K562 (cell line): ENCODE data around the gene APOM. TPM values are rescaled to one million over a fixed set of nuclear protein-coding genes. Genes with fewer than 3 reads are reported as not detected.

Source experiments
- ATAC-seq: fragments of 200-7000 bp; cut with Tn5 transposase; 3 replicates; pipeline ENCODE4 v1.9.1; 2020; ENCODE audit warnings: moderate library complexity
- BruUV-seq: library from RNA; stranded (reverse); fragments of 400-500 nt; replicated peaks from 2 replicates; lab custom pipeline; 2021; lab: Mats Ljungman, UMichigan
- CTCF ChIA-PET: fragments of 300-600 bp; formaldehyde crosslinking; extraction: SDS; loops from one replicate; lab custom pipeline; 2021; ENCODE audit warnings: low intra/inter-chr PET ratio; lab: Yijun Ruan, JAX
- POLR2A ChIA-PET: fragments of 300-600, 350-650 bp; sonication (Branson Sonifier 250); formaldehyde crosslinking; extraction: SDS; loops from one replicate; lab custom pipeline; 2021; ENCODE audit warnings: antibody characterized with exemption, inconsistent platforms; lab: Yijun Ruan, JAX
- DNase-seq, 4 experiments: peaks; one replicate each; pipeline versions ENCODE4 v3.0.0 to v3.0.0-alpha.2; 2011 to 2018; ENCODE audit warnings: low spot score in 3 of 4, mixed read lengths in 3 of 4; ENCODE audit errors: extremely low read depth in 1 of 4
- FAIRE-seq: peaks from 2 replicates; lab custom pipeline; 2011; peaks lifted over from hg19 to GRCh38; lab: Jason Lieb, UNC
- H2AFZ ChIP-seq: 2 replicates; pipeline ENCODE4 v1.6.0; 2011; ENCODE audit warnings: low read depth, low read length, control low read depth, inconsistent platforms
- H3K27ac ChIP-seq: fragments of 200-600 bp; 3 replicates; pipeline ENCODE4 v1.8.0; 2011; ENCODE audit warnings: low read depth, mild to moderate bottlenecking, control low read depth, inconsistent platforms, low read length, moderate library complexity, mixed read lengths; ENCODE audit errors: extremely low read depth
- H3K27me3 ChIP-seq, 2 experiments: fragments of 300-600 bp in 1 of 2; 2 replicates in 1 of 2; 3 replicates in 1 of 2; pipeline versions ENCODE4 v1.6.0 to v1.8.0; 2011; ENCODE audit warnings: inconsistent platforms in 2 of 2, low read length in 2 of 2, mild to moderate bottlenecking in 1 of 2, mixed read lengths in 1 of 2, moderate library complexity in 1 of 2; ENCODE audit not compliant: control insufficient read depth in 2 of 2, insufficient read depth in 2 of 2
- H3K36me3 ChIP-seq: fragments of 300-600 bp; 3 replicates; pipeline ENCODE4 v1.8.0; 2011; ENCODE audit warnings: mild to moderate bottlenecking, low read length, inconsistent platforms; ENCODE audit not compliant: control insufficient read depth, insufficient read depth
- H3K4me1 ChIP-seq, 2 experiments: fragments of 200-600 bp in 1 of 2; replicated peaks in 1 of 2; 2 replicates in 1 of 2; 3 replicates in 1 of 2; pipeline versions ENCODE4 v1.5.1 to v1.8.0; 2011; ENCODE audit warnings: inconsistent platforms in 2 of 2, low read length in 2 of 2, mild to moderate bottlenecking in 1 of 2, mixed read lengths in 1 of 2, moderate library complexity in 1 of 2; ENCODE audit not compliant: control insufficient read depth in 2 of 2, insufficient read depth in 2 of 2
- H3K4me2 ChIP-seq: 2 replicates; pipeline ENCODE4 v1.6.1; 2011; ENCODE audit warnings: low read length, control low read depth, inconsistent platforms, mixed read lengths; ENCODE audit not compliant: insufficient read depth
- H3K4me3 ChIP-seq: fragments of 200-600 bp; sonication (generic), shearing (Covaris generic); 2 replicates; pipeline ENCODE4 v1.5.1; 2016; ENCODE audit warnings: control low read depth, inconsistent platforms
- H3K79me2 ChIP-seq: fragments of 200-600 bp; 3 replicates; pipeline ENCODE4 v1.8.0; 2011; ENCODE audit warnings: low read length, inconsistent platforms; ENCODE audit not compliant: control insufficient read depth, insufficient read depth
- H3K9ac ChIP-seq, 2 experiments: 2 replicates each; pipeline versions ENCODE4 v1.6.0 to v1.6.1; 2011; ENCODE audit warnings: low read depth in 2 of 2, low read length in 2 of 2, control low read depth in 1 of 2, inconsistent platforms in 1 of 2, mild to moderate bottlenecking in 1 of 2, mixed read lengths in 1 of 2; ENCODE audit not compliant: insufficient read depth in 1 of 2
- H3K9me1 ChIP-seq: one replicate; pipeline ENCODE4 v1.6.0; 2011; ENCODE audit warnings: inconsistent platforms, mild to moderate bottlenecking, low read length, moderate library complexity; ENCODE audit not compliant: control insufficient read depth, insufficient read depth
- H3K9me3 ChIP-seq: replicated peaks from 2 replicates; pipeline ENCODE4 v1.5.1; 2011; ENCODE audit warnings: low read depth, low read length, inconsistent platforms; ENCODE audit not compliant: control insufficient read depth, insufficient read depth
- H4K20me1 ChIP-seq: replicated peaks from 2 replicates; pipeline ENCODE4 v1.6.1; 2011; ENCODE audit warnings: low read length, inconsistent platforms, mixed read lengths; ENCODE audit not compliant: control insufficient read depth, insufficient read depth
- BRD9 ChIP-seq: fragments of 450-650 bp; IDR thresholded peaks from 2 replicates; pipeline ENCODE4 v1.6.1; 2018; ENCODE audit warnings: low read depth; ENCODE audit not compliant: partially characterized antibody
- CREB1 ChIP-seq, 2 experiments: sonication (generic) in 1 of 2; formaldehyde crosslinking in 1 of 2; IDR thresholded peaks; 2 replicates each; pipeline versions ENCODE4 v1.6.1 to v1.8.0; 2012 to 2022; ENCODE audit warnings: inconsistent platforms in 1 of 2, mild to moderate bottlenecking in 1 of 2, missing genetic modification reagents in 1 of 2, moderate library complexity in 1 of 2
- GTF2E2 ChIP-seq: fragments of 200-800 bp; sonication (Bioruptor generic); IDR thresholded peaks from 2 replicates; pipeline ENCODE4 v1.6.1; 2016; ENCODE audit warnings: missing genetic modification characterization, missing compliant biosample characterization
- HNRNPL ChIP-seq: fragments of 200-400 bp; formaldehyde crosslinking; IDR thresholded peaks from 2 replicates; pipeline ENCODE4 v1.6.1; 2017; ENCODE audit warnings: low read depth, mild to moderate bottlenecking, low read length
- KDM1A ChIP-seq, 2 experiments: fragments of 450-650 bp; IDR thresholded peaks; 2 replicates each; pipeline ENCODE4 v1.6.1; 2016; ENCODE audit warnings: mild to moderate bottlenecking in 2 of 2
- MBD2 ChIP-seq: sonication (generic); IDR thresholded peaks from 2 replicates; pipeline ENCODE4 v1.6.1; 2016; ENCODE audit warnings: low read depth, borderline replicate concordance
- NFIC ChIP-seq: fragments of 450-650 bp; IDR thresholded peaks from 2 replicates; pipeline ENCODE4 v1.6.1; 2017; ENCODE audit warnings: mild to moderate bottlenecking, inconsistent platforms
- NR2C1 ChIP-seq, 2 experiments: fragments of 450-650 bp; IDR thresholded peaks; 2 replicates each; pipeline ENCODE4 v1.6.1; 2017; ENCODE audit warnings: mild to moderate bottlenecking in 2 of 2, antibody characterized with exemption in 1 of 2, inconsistent platforms in 1 of 2, missing compliant biosample characterization in 1 of 2, missing genetic modification characterization in 1 of 2
- NR2F6 ChIP-seq: fragments of 450-650 bp; formaldehyde crosslinking; IDR thresholded peaks from 2 replicates; pipeline ENCODE4 v1.4.0; 2020; ENCODE audit warnings: mild to moderate bottlenecking
- PHF20 ChIP-seq: fragments of 450-650 bp; IDR thresholded peaks from 2 replicates; pipeline ENCODE4 v1.6.1; 2018; ENCODE audit not compliant: partially characterized antibody
- PTTG1 ChIP-seq: fragments of 450-650 bp; IDR thresholded peaks from 2 replicates; pipeline ENCODE4 v1.6.1; 2016; ENCODE audit warnings: low read depth, mild to moderate bottlenecking, missing genetic modification characterization, missing compliant biosample characterization
- RBM25 ChIP-seq: fragments of 200-400 bp; formaldehyde crosslinking; IDR thresholded peaks from 2 replicates; pipeline ENCODE4 v1.6.1; 2018; ENCODE audit warnings: low read length, low read depth, moderate library complexity; ENCODE audit not compliant: severe bottlenecking
- U2AF1 ChIP-seq: fragments of 200-400 bp; formaldehyde crosslinking; optimal IDR thresholded peaks from 2 replicates; pipeline ENCODE3; 2017; ENCODE audit warnings: mild to moderate bottlenecking, low read depth, low read length, moderate library complexity
- ZNF212 ChIP-seq: fragments of 450-650 bp; formaldehyde crosslinking; IDR thresholded peaks from 2 replicates; pipeline ENCODE4 v1.4.0; 2020; ENCODE audit warnings: mild to moderate bottlenecking
- ZNF785 ChIP-seq: fragments of 250-450 bp; sonication (Bioruptor Pico); IDR thresholded peaks from 2 replicates; pipeline ENCODE4 v1.4.0; 2020; ENCODE audit warnings: mild to moderate bottlenecking
- WGBS: fragments of 100-300 bp; shearing (Covaris generic); methylation state at CpG from one replicate; pipeline ENCODE4 v1.1.6; 2016; ENCODE audit warnings: low coverage, mixed read lengths; ENCODE audit not compliant: insufficient coverage; ENCODE audit errors: missing lambda C conversion rate; 5-methylcytosine and 5-hydroxymethylcytosine counted together
- in situ Hi-C: fragments of 300-500 bp; cut with MboI; formaldehyde crosslinking; loops from 4 replicates; pipeline ENCODE4 v1.15.0; 2018; ENCODE audit warnings: inconsistent platforms, mixed read lengths
- intact Hi-C: fragments of 100-400 bp; cut with micrococcal nuclease; formaldehyde crosslinking; loops from 2 replicates; pipeline ENCODE4 v1.14.2; 2022
- polyA plus RNA-seq, 8 experiments: library from polyadenylated mRNA; depleted of rRNA in 4 of 8; stranded (reverse) in 5 of 8; unstranded in 3 of 8; fragments of >200 nt; fragmentation: Nextera tagmentation in 2 of 8; fragmentation: Illumina TruSeq in 1 of 8; extraction: Ambion mirVana in 2 of 8; extraction: Trizol in 1 of 8; gene quantifications; 2 replicates each; pipeline versions ENCODE4 v1.2.1 to v1.2.3, GENCODE V29; 2011 to 2014; ENCODE audit warnings: inconsistent platforms in 1 of 8, missing spikeins in 1 of 8
- total RNA-seq, 7 experiments: library from RNA; depleted of rRNA in 6 of 7; stranded (reverse); fragments of >200 nt in 6 of 7; fragmentation: Illumina TruSeq in 2 of 7; extraction: Trizol in 2 of 7; gene quantifications; 2 replicates each; pipeline versions ENCODE4 v1.2.1 to v1.2.3, GENCODE V29; 2011 to 2021; ENCODE audit warnings: low replicate concordance in 1 of 7
- TF ChIP-seq, protein P1 (sequence below): IDR thresholded peaks from 2 replicates; pipeline ENCODE4 v1.6.1; 2016; ENCODE audit warnings: missing genetic modification characterization, missing compliant biosample characterization
- TF ChIP-seq, protein P2 (sequence below): fragments of 250-450 bp; sonication (Bioruptor Pico); IDR thresholded peaks from 2 replicates; pipeline ENCODE4 v1.9.0; 2021; ENCODE audit warnings: mild to moderate bottlenecking
- TF ChIP-seq, protein P3 (sequence below): sonication (generic); formaldehyde crosslinking; IDR thresholded peaks from 2 replicates; pipeline ENCODE4 v1.8.1; 2023; ENCODE audit warnings: mild to moderate bottlenecking, missing genetic modification reagents
- TF ChIP-seq, protein P4 (sequence below): fragments of 450-650 bp; IDR thresholded peaks from 2 replicates; pipeline ENCODE4 v1.6.1; 2017; ENCODE audit warnings: mild to moderate bottlenecking, moderate library complexity

Gene APOM
- total and polyA plus RNA-seq, 9 of the 15 experiments (the other 6 are each of a cell fraction or from before 2014, with no cell fraction given) = 5.7 to 24.3 (median 10.4) TPM

DNA sequence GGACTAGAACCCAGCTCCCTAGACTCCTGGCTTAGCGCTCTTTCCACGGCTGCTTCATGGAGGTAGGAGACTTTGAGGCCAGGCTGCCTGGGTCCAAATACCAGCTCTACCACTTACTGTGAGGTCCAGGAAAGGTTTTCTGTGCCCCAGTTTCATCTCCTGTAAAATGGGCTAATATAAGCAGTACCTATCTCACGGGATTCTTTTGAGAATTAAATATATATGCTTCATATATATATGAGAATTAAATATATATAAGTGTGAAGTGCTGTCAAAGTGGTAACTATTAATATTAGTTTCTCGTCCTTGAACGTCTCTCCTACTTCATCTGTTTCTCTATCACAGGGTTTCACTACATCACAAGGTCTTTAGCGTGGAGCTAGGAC lies 35.4 kb downstream of the APOM start:
- no peak for FAIRE-seq
- 0 out of 2 replicates have a peak overlapping the region, but pooled peaks have one; percentile 14 for H2AFZ ChIP-seq
- peak overlapping the region; percentile 68 to 86; a peak in 3 of 4 replicates for H3K9ac ChIP-seq
- peak overlapping the region; percentile 82 for H3K4me2 ChIP-seq
- POLR2A ChIA-PET = interaction anchor here (0.6 to 7.1 kb wide), 44 partner anchors 12 to 498 kb away, joined by 3 to 158 read pairs (median 6); partner anchors contain the start of genes ABHD16A, APOM, BAG6 and C6orf47
- no peaks in the 10 kb centered on the region for H3K9me3 ChIP-seq
- CTCF ChIA-PET = no interaction called here
- no peaks in the 10 kb centered on the region; the same call in 2 of the 3 replicates for H3K79me2 ChIP-seq
- H3K27me3 ChIP-seq = no peaks in the 10 kb centered on the region
- WGBS = 31% methylated on average over 6 of the region's 6 CpGs
- H3K4me1 ChIP-seq = peaks cover 63 to 65% of the 10 kb centered on the region in 2 experiments
- no peaks in the 10 kb centered on the region for H4K20me1 ChIP-seq
- intact Hi-C loops = loop anchor here (2.0 kb wide), 2 partner anchors 44 to 140 kb away; no protein-coding TSS in a partner anchor
- no peak for ATAC-seq
- peaks cover 91% of the 10 kb centered on the region for H3K36me3 ChIP-seq
- H3K4me3 ChIP-seq = peak overlapping the region; percentile 13; the same call in 1 of the 2 replicates
- no peak for DNase-seq
- no TSS peak for BruUV-seq
- H3K27ac ChIP-seq = peak overlapping the region; percentile 88
- H3K9me1 ChIP-seq = no peaks in the 10 kb centered on the region
- in situ Hi-C loops = no loop called here
- TF ChIP-seq ZNF785 (CRISPR knock-in tag) (no peak), PTTG1 (tag) (0 out of 2 replicates have a peak, but pooled peaks have one; percentile 46), KDM1A (IDR thresholded peaks at IDR 0.05) (peak in 1 of 2 experiments; percentile 68; a peak in 3 of 4 replicates), MBD2 (no peak; the same call in 1 of the 2 replicates), ZNF212 (CRISPR knock-in tag) (no peak), HNRNPL (no peak), NFIC (no peak), U2AF1 (no peak), CREB1 (IDR thresholded peaks at IDR 0.05) (no peak), CREB1 (CRISPR knock-in tag; IDR thresholded peaks at IDR 0.05) (no peak), NR2C1 (IDR thresholded peaks at IDR 0.05) (no peak), NR2C1 (tag; IDR thresholded peaks at IDR 0.05) (peak; percentile 23; the same call in 1 of the 2 replicates), BRD9 (no peak), GTF2E2 (tag) (no peak; the same call in 1 of the 2 replicates), NR2F6 (CRISPR knock-in tag) (no peak), PHF20 (no peak), RBM25 (peak; percentile 83)
- TF ChIP-seq, protein P1, sequence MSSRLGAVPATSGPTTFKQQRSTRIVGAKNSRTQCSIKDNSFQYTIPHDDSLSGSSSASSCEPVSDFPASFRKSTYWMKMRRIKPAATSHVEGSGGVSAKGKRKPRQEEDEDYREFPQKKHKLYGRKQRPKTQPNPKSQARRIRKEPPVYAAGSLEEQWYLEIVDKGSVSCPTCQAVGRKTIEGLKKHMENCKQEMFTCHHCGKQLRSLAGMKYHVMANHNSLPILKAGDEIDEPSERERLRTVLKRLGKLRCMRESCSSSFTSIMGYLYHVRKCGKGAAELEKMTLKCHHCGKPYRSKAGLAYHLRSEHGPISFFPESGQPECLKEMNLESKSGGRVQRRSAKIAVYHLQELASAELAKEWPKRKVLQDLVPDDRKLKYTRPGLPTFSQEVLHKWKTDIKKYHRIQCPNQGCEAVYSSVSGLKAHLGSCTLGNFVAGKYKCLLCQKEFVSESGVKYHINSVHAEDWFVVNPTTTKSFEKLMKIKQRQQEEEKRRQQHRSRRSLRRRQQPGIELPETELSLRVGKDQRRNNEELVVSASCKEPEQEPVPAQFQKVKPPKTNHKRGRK (tag) = no peak
- TF ChIP-seq, protein P2, sequence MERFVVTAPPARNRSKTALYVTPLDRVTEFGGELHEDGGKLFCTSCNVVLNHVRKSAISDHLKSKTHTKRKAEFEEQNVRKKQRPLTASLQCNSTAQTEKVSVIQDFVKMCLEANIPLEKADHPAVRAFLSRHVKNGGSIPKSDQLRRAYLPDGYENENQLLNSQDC (CRISPR knock-in tag) = no peak
- TF ChIP-seq, protein P3, sequence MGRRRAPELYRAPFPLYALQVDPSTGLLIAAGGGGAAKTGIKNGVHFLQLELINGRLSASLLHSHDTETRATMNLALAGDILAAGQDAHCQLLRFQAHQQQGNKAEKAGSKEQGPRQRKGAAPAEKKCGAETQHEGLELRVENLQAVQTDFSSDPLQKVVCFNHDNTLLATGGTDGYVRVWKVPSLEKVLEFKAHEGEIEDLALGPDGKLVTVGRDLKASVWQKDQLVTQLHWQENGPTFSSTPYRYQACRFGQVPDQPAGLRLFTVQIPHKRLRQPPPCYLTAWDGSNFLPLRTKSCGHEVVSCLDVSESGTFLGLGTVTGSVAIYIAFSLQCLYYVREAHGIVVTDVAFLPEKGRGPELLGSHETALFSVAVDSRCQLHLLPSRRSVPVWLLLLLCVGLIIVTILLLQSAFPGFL (CRISPR knock-in tag) = 0 out of 2 replicates have a peak, but pooled peaks have one; percentile 17
- TF ChIP-seq, protein P4, sequence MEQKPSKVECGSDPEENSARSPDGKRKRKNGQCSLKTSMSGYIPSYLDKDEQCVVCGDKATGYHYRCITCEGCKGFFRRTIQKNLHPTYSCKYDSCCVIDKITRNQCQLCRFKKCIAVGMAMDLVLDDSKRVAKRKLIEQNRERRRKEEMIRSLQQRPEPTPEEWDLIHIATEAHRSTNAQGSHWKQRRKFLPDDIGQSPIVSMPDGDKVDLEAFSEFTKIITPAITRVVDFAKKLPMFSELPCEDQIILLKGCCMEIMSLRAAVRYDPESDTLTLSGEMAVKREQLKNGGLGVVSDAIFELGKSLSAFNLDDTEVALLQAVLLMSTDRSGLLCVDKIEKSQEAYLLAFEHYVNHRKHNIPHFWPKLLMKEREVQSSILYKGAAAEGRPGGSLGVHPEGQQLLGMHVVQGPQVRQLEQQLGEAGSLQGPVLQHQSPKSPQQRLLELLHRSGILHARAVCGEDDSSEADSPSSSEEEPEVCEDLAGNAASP = no peak
